Smooth muscle cell of the brain vasculature (primary cell): Measurements from ENCODE around the gene CACNA1H.
"Not testable (repeated sequence)": the region's sequence is repeated elsewhere in the genome, so short reads cannot be mapped to it uniquely, and the experiment has no call there.

Experiments
- DNase-seq: peaks from one replicate; pipeline ENCODE4 v3.0.0-alpha.2; 2012; ENCODE audit warnings: low read depth, low spot score

Gene CACNA1H

DNA sequence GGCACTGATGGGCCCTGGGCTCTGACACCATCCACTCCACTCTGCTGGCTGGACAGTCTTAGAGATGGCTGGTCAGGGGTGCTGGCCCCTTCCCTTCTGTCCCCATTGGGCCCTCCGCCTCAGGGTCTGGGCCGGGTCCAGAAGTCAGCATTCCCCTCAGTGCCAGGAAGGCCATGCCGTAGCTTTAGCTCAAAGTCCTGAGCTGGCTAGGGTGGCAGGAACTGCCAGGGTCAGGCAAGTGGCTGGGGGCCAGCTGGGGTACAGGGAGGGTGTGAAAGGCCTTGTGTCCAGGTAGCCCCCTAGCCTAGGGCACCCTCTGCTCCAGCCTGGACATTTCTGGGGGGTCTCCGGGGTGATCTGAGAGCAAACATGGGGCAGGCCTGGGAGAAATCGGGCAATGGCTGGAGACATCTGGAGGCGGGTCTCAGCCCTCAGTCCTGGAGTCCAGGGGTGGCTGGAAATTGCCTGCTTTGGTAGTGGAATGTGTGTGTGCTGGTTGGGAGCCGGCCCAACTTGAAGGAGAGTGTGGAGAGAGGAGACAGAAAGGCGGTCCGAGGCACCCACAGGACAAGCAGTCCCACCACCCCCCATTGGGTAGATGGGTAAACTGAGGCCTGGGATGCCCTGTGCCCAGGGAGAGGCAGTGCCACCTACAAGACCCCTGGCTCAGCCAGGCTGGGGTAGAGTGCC, 39.6 kb downstream of the CACNA1H start:
- DNase-seq: no peak

DNA sequence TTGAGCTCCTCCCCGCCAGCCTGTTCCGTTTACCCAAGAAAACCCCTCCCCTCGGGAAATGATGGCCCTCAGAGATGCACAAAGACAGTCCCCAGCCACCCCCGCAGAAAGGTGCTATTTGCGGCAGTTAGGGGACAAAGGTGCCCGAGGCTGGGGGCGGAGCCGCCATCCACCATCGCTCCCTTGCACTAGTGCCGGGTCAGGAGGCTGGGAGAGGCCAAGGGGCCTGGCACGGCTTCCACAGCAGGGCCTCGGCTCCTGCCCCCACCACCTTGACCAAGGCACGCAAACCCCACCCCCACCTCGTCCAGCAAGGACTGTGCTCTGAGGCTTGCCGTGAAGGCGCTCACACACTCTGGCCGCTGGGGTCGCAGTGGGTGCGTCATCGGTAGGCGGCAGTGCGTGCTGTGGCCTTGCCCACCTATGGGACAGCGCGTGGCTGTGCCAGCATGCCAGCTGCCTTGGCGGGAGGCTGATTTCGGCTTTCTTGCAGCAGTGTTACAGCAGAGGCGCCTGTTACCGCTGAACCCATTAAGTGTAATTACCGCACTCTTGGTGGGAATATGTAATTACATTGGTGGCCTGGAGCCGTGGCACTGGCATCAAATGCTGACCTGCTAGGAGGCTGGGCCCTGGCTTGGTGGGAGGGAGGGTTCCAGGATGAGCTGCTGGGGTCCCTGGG, 40.4 kb downstream of the CACNA1H start:
- DNase-seq: no peak

GRCh38 chr16:1193825-1194581, 41.1 kb downstream of the CACNA1H start:
- no peak for DNase-seq

- DNase-seq: no peak
These were observed 41.9 kb downstream of the CACNA1H start for GRCh38 chr16:1194665-1195392.

GRCh38 chr16:1195393-1195666, 42.4 kb downstream of the CACNA1H start:
- DNase-seq: no peak

- DNase-seq: no peak
These were observed 43.6 kb downstream of the CACNA1H start for GRCh38 chr16:1196494-1196893.

DNA sequence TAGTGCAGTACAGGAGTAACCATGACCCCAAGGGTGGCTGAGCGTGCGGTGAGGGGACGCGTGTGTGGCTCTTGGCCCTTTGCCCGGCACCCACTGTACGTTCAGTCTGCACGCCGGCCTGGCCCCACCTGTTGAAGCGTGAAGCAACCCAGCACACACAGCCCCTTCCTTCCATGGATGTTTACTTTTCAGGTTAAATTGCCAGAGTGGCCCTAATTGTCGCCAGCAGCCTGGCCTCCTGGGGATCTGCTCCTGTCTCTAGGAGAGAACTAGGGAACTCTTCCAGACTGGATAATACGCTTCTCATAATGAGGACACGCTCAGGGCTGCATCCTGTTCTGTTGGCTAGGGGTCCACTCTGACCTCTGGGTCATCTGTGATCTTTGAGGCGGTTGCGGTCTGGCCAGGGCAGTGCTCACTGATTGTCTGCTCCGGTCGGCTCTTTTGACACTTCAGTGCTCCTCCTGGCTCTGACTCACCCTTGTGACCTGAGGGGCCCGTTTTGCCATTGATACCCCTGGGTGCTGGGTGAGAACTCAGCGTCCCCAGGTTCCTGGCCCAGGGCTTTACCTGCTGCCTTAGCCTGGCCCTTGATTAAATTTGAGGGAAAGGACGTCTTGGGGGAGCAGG, 44.4 kb downstream of the CACNA1H start:
- no peak for DNase-seq

GRCh38 chr16:1198194-1198593, 45.3 kb downstream of the CACNA1H start:
- DNase-seq: no peak

GRCh38 chr16:1198671-1199346, 45.9 kb downstream of the CACNA1H start:
- not testable (repeated sequence) for DNase-seq

DNA sequence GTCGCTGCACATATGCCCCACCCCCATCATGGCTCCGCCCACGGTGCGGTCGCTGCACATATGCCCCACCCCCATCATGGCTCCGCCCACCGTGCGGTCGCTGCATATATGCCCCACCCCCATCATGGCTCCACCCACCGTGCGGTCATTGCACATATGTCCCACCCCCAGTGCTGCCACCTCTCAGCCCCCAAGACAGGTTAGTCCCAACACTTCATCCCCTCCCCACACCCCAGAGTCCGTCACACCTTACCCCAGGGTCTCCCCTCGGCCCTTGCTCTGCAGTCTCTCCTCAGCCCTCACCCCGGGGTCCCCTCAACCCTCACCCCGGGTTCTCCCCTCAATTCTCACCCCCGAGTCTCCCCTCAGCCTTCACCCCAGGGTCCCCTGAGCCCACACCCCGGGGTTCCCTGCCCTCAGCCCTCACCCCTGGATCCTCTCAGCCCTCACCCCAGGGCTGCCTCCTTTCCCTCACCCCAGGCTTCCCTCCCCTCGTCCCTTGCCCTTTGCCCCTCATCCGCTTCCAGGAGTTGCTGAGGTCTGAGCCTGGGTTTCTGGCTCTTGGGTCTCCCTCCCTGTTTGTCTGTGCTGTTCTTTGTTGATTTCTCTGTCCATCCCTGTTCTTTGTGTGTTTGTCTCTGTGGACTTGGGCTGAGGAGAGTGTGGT, 46.6 kb downstream of the CACNA1H start:
- no peak for DNase-seq

DNA sequence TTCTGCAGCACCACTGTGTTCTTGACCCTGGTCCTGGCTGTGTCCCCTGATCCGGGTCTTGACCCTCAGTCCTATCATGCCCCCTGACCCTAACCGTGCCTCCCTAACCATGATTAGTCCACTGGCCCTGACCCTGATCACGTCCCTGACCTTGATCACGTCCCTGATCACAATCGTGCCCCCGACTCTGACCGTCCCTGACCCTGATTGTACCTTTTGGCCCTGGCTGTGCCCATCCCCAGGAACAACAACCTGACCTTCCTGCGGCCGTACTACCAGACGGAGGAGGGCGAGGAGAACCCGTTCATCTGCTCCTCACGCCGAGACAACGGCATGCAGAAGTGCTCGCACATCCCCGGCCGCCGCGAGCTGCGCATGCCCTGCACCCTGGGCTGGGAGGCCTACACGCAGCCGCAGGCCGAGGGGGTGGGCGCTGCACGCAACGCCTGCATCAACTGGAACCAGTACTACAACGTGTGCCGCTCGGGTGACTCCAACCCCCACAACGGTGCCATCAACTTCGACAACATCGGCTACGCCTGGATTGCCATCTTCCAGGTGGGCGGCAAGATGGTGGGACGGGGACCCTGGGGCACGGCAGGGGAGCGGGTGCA, 47.2 kb downstream of the CACNA1H start:
- no peak for DNase-seq

DNA sequence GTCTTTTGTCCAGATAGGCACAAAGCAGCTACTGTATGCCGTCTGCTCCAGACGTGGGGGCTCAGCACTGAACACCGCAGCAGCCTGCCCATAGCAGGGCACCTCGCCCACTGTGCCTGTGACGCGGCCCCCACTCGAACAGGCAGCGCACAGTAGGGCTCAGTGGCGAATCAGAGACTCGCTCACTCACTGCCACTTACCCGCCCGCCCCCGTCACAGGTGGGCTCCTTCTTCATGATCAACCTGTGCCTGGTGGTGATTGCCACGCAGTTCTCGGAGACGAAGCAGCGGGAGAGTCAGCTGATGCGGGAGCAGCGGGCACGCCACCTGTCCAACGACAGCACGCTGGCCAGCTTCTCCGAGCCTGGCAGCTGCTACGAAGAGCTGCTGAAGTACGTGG, 48.5 kb downstream of the CACNA1H start:
- DNase-seq: no peak

- no peak for DNase-seq
These were observed 49.4 kb downstream of the CACNA1H start for GRCh38 chr16:1202274-1202673.

- no peak for DNase-seq
These were observed 52.0 kb downstream of the CACNA1H start for GRCh38 chr16:1204933-1205332.

GRCh38 chr16:1206326-1206725, 53.4 kb downstream of the CACNA1H start:
- DNase-seq: no peak

DNA sequence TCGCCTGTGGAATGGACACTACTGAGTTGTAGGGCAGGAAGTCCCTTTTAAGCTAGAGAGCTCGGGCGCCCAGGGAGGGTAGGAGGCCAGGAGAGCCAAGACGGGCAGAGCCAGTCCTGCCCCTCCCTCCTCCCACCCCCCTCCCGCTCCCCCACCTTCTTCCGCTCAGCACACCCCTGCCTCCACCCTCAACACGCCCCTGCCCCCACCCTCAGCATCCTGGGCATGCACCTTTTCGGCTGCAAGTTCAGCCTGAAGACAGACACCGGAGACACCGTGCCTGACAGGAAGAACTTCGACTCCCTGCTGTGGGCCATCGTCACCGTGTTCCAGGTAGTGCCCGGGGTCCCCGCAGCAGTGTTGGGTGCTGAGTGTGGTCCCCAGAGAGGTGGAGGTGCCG, 53.9 kb downstream of the CACNA1H start:
- no peak for DNase-seq

GRCh38 chr16:1208239-1208830, 55.4 kb downstream of the CACNA1H start:
- DNase-seq: no peak

DNA sequence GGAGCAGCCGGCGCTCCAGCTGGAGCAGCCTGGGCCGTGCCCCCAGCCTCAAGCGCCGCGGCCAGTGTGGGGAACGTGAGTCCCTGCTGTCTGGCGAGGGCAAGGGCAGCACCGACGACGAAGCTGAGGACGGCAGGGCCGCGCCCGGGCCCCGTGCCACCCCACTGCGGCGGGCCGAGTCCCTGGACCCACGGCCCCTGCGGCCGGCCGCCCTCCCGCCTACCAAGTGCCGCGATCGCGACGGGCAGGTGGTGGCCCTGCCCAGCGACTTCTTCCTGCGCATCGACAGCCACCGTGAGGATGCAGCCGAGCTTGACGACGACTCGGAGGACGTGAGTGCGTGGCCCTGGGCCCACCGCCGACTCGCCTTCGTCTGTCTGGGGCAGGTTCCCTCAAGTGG, 56.2 kb downstream of the CACNA1H start:
- DNase-seq: no peak

DNA sequence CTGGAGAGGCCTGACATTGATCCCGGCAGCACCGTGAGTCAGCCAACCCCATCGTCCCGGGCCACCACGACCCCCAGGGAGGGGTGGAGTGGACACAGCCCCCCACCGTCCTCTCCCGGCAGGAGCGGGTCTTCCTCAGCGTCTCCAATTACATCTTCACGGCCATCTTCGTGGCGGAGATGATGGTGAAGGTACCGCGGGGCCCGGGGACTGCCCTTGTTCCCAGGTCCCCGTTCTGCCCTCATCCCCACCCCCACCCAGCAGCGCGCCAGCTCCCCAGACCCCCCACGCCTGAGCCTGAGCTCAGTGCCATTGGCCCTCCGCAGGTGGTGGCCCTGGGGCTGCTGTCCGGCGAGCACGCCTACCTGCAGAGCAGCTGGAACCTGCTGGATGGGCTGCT, 57.6 kb downstream of the CACNA1H start:
- DNase-seq: no peak
